ENCODE results near the gene ZNF621.
A peak's percentile ranks its signal among the peaks of the same experiment; 100 is the strongest.

ZNF621 gene

DNA sequence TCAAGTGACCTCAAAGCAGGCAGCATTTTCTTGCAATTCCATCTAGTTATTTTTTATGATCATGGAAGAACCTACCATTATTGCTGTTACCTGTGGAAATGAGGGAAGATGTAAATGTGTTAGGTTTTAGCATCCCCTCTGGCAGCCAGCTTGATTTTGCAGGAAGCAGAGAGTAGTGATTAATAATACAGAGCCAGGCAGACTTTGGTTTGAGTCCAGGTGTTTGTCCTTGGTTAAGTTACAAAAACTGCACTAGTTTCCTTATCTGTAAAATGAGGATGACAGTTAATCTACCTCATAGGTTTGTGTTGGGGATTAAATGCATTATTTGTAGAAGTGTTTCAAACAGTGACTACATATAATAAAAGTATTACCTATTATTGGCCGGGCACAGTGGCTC lies 6.7 kb upstream of the ZNF621 start:
- no peak for TF ChIP-seq ZNF223 (tag by site-specific recombination; IDR thresholded peaks at IDR 0.05)
- Histone ChIP-seq H3K36me3 (ENCODE audit: control insufficient read depth in 2 of 2, insufficient read depth in 1 of 2, low read length in 2 of 2) (peaks cover 0 to 39% of the 10 kb centered on the region in 2 experiments; a peak in 2 of 3 replicates), H3K27ac (ENCODE audit: extremely low read depth, low read depth, low read length) (no peak overlapping the region), H3K4me3 (ENCODE audit: low read depth, low read length) (no peak overlapping the region), H3K4me1 (ENCODE audit: control insufficient read depth, insufficient read depth, low read length) (no peaks in the 10 kb centered on the region), H3K9me3 (ENCODE audit: control insufficient read depth, insufficient read depth, low read depth, low read length) (no peaks in the 10 kb centered on the region)
- POLR2A ChIA-PET, result no interaction called here
- CTCF ChIA-PET, result interaction anchor here (0.7 kb wide), 1 partner anchor 214 kb away, joined by 5 read pairs; no protein-coding TSS in a partner anchor

DNA sequence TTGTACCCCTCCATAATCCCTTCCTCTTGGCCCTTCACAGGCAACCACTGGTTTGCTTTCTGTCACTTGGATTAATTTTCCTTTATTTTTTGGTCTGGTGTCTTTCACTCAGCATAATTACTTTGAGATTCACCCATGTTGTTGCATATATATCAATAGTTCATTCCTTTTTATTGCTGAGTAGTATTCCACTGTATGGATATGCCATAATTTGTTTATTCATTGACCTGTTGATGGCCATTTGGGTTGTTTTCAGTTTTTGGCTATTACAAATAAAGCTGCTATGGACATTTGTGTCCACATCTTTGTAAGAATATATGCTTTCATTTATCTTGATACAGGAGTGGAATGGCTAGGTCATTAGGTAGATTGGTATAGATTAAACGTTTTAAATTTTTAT lies 5.9 kb upstream of the ZNF621 start:
- no peaks in the 10 kb centered on the region for H3K4me1 ChIP-seq (ENCODE audit: control insufficient read depth, insufficient read depth, low read length)
- TF ChIP-seq KLF16 (tag by site-specific recombination; IDR thresholded peaks at IDR 0.05) (no peak), ZNF670 (tag by site-specific recombination; IDR thresholded peaks at IDR 0.05; ENCODE audit: low read depth) (no peak), ZNF146 (tag by site-specific recombination; IDR thresholded peaks at IDR 0.05) (peak; percentile 59), SCRT2 (tag by site-specific recombination; IDR thresholded peaks at IDR 0.05) (peak; percentile 40; the same call in 1 of the 2 replicates)
- H3K4me3 ChIP-seq (ENCODE audit: low read depth, low read length), result no peak overlapping the region
- H3K36me3 ChIP-seq (ENCODE audit: control insufficient read depth in 2 of 2, insufficient read depth in 1 of 2, low read length in 2 of 2), result peaks cover 0 to 38% of the 10 kb centered on the region in 2 experiments; a peak in 2 of 3 replicates
- CTCF ChIA-PET, result interaction anchor here (0.7 kb wide), 1 partner anchor 215 kb away, joined by 5 read pairs; no protein-coding TSS in a partner anchor
- POLR2A ChIA-PET, result interaction anchor here (0.8 kb wide), 1 partner anchor 13 kb away, joined by 3 read pairs; the partner anchor contains the start of gene ZNF620
- H3K9me3 ChIP-seq (ENCODE audit: control insufficient read depth, insufficient read depth, low read depth, low read length), result no peaks in the 10 kb centered on the region
- no peak overlapping the region for H3K27ac ChIP-seq (ENCODE audit: extremely low read depth, low read depth, low read length)

DNA sequence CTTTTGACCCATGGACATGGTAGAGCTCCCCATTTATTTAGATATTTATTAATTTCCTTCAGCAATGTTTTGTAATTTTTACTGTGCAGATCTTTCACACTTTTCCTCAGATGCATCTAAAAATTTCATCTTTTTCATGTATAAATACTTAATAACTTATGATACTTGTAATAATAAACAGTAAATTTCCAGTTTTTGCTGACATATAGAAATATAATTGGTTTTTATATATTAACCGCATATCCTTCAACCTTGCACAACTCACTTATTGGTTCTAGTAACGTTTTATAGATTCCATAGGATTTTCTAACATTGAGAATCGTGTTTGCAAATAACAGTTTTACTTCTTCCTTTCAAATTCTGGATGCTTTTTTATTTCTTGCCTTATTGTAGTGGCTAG lies 3.5 kb upstream of the ZNF621 start:
- no peaks in the 10 kb centered on the region for H3K9me3 ChIP-seq (ENCODE audit: control insufficient read depth, insufficient read depth, low read depth, low read length)
- no peaks in the 10 kb centered on the region for H3K4me1 ChIP-seq (ENCODE audit: control insufficient read depth, insufficient read depth, low read length)
- peaks cover 0 to 19% of the 10 kb centered on the region in 2 experiments; a peak in 2 of 3 replicates for H3K36me3 ChIP-seq (ENCODE audit: control insufficient read depth in 2 of 2, insufficient read depth in 1 of 2, low read length in 2 of 2)
- H3K27ac ChIP-seq (ENCODE audit: extremely low read depth, low read depth, low read length), result no peak overlapping the region
- ChIA-PET POLR2A (no interaction called here), CTCF (no interaction called here)
- no peak for TF ChIP-seq ZBTB17 (tag by site-specific recombination; IDR thresholded peaks at IDR 0.05)
- TF ChIP-seq, protein P1, sequence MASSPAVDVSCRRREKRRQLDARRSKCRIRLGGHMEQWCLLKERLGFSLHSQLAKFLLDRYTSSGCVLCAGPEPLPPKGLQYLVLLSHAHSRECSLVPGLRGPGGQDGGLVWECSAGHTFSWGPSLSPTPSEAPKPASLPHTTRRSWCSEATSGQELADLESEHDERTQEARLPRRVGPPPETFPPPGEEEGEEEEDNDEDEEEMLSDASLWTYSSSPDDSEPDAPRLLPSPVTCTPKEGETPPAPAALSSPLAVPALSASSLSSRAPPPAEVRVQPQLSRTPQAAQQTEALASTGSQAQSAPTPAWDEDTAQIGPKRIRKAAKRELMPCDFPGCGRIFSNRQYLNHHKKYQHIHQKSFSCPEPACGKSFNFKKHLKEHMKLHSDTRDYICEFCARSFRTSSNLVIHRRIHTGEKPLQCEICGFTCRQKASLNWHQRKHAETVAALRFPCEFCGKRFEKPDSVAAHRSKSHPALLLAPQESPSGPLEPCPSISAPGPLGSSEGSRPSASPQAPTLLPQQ (tag by site-specific recombination; IDR thresholded peaks at IDR 0.05), result no peak
- TF ChIP-seq ZNF629 (tag by site-specific recombination; IDR thresholded peaks at IDR 0.05), result no peak
- no peak for TF ChIP-seq ZNF10 (tag by site-specific recombination; IDR thresholded peaks at IDR 0.05)
- TF ChIP-seq ZNF19 (tag by site-specific recombination; IDR thresholded peaks at IDR 0.05; ENCODE audit: low read depth), result no peak
- no peak for TF ChIP-seq ZNF23 (tag by site-specific recombination; IDR thresholded peaks at IDR 0.05; ENCODE audit: borderline replicate concordance)
- no peak overlapping the region for H3K4me3 ChIP-seq (ENCODE audit: low read depth, low read length)

DNA sequence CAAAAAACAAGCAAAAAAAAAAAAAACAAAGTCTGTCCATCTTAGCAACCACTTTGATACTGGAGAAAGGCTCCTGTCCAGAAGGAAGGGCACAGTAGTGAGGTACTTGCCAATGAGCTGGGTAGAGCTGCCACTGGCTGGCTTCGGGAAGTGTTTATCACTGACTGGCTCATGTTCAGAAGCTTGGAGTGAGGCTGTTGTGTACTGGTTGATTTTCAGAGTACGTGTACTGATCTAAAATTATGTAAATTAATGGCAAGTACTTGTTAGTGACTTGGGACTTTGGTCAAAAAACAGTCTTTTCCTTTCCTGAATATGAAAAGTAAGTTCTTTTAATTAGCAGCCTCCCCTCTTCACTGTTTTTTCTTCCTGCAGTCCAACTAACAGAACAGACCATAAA lies 979 bp upstream of the ZNF621 start:
- ChIA-PET POLR2A (interaction anchor here (1.0 to 3.0 kb wide), 5 partner anchors 18 to 1438 kb away, joined by 3 to 41 read pairs (median 6); partner anchors contain the start of genes EIF1B, RPL14, ULK4 and ZNF620), CTCF (interaction anchor here (0.6 to 3.2 kb wide), 3 partner anchors 18 to 1595 kb away, joined by 3 to 16 read pairs (median 3); partner anchors contain the start of gene ZNF620)
- H3K4me3 ChIP-seq (ENCODE audit: low read depth, low read length), result no peak overlapping the region
- no peak overlapping the region for H3K27ac ChIP-seq (ENCODE audit: extremely low read depth, low read depth, low read length)
- H3K4me1 ChIP-seq (ENCODE audit: control insufficient read depth, insufficient read depth, low read length), result no peaks in the 10 kb centered on the region
- peaks cover 6 to 29% of the 10 kb centered on the region in 2 experiments; a peak in 2 of 3 replicates for H3K36me3 ChIP-seq (ENCODE audit: control insufficient read depth in 2 of 2, insufficient read depth in 1 of 2, low read length in 2 of 2)
- H3K9me3 ChIP-seq (ENCODE audit: control insufficient read depth, insufficient read depth, low read depth, low read length), result no peaks in the 10 kb centered on the region
- TF ChIP-seq ZNF174 (tag by site-specific recombination; IDR thresholded peaks at IDR 0.05) (no peak), ZNF776 (tag by site-specific recombination; IDR thresholded peaks at IDR 0.05; ENCODE audit: borderline replicate concordance) (no peak), ZNF10 (tag by site-specific recombination; IDR thresholded peaks at IDR 0.05) (no peak), ZNF548 (tag by site-specific recombination; IDR thresholded peaks at IDR 0.05) (no peak), ZBTB1 (tag by site-specific recombination; IDR thresholded peaks at IDR 0.05) (no peak), SALL2 (tag by site-specific recombination; IDR thresholded peaks at IDR 0.05; ENCODE audit: borderline replicate concordance) (no peak), SCRT2 (tag by site-specific recombination; IDR thresholded peaks at IDR 0.05) (no peak), ZNF626 (tag by site-specific recombination; IDR thresholded peaks at IDR 0.05) (no peak), ZNF623 (tag by site-specific recombination; IDR thresholded peaks at IDR 0.05) (no peak)
- TF ChIP-seq, protein P2, sequence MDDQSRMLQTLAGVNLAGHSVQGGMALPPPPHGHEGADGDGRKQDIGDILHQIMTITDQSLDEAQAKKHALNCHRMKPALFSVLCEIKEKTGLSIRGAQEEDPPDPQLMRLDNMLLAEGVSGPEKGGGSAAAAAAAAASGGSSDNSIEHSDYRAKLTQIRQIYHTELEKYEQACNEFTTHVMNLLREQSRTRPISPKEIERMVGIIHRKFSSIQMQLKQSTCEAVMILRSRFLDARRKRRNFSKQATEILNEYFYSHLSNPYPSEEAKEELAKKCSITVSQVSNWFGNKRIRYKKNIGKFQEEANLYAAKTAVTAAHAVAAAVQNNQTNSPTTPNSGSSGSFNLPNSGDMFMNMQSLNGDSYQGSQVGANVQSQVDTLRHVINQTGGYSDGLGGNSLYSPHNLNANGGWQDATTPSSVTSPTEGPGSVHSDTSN (CRISPR knock-in tag; IDR thresholded peaks at IDR 0.05), result no peak
